HG03558 (cell line): ENCODE data around the gene CNGA3.

ENCODE experiments used
- ATAC-seq: cut with Tn5 transposase; IDR thresholded peaks from one replicate; pipeline ENCODE4 v1.9.1; 2021; ENCODE audit warnings: moderate number of reproducible peaks; ENCODE audit not compliant: unreplicated experiment; ENCODE audit errors: extremely low read depth

Gene CNGA3

DNA sequence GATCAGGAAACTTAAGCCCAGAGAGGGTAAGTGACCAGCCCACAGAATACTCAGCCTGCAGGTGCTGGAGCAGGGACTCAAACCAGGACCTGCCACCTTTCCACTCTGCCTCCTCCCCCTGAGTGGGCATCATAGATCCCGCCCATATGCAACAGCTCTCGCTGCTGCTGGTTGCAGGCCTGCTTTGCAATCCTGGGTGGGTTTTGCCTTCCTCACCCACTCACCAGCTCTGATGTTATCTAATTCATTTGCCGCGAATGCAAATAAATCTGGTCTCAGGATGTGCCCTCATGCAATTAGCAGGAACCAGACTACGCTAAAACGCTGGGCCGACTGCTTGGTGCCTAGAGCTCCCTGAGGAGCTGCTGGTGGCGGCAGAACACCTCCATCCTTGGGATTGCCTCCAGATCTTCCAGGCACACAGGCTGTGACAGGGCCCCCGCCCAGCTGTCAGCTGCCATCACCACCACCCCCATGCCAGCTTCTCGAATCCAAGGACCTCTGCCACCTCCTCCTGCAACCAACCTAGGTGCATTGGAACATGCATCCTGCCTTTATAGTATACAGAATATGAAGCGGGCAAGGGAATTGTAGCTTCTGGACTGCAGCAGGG lies 28.8 kb downstream of the CNGA3 start:
- ATAC-seq = no peak

DNA sequence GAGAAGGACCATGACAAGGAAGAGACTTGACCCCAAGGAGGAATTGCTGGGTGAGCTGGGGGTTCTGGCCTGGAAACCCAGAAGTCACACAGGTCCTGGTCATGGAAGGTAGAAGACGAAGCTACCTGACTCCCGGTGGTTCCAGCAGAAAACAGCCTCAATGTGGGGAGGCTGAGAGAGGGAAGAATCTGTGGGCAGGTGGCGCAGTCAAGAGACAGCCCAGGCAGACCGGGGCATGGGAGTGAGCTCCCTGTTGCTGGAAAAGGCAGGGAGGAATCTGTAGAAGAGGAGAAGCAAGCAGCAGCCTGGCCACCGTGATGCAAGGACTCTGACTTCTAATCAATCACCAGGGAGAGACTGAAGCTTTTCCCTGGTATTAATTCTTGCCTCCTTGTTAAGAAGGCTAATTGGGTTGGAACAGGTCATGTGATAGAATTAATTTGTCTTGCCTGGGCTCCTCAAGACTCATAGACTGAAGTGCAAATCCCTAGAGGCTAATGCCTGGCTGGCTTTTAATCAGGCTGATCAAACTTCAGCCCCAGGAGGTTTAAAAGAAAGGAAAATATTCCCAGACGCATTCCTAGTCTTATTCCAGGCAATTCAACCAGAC lies 30.1 kb downstream of the CNGA3 start:
- ATAC-seq = no peak

DNA sequence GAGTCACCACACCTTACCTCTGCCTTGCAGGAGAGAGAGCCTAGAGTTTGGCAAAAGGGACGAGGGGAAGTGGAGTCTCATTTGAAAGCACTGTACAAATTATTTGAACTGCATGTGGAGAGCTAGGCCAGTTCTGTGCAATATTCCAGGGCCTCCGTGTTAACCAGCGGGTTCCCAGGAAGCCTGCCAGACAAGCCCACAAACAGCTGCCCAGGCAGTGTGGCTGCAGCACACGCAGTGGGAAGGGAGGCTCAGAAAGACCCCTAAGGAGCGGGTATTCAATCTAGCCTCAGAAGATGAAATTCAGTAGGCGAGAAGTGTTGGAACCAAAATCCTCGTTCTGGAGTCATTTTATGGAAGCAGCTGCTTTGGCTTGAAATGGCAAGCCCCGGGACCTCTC lies 30.7 kb downstream of the CNGA3 start:
- ATAC-seq = no peak

DNA sequence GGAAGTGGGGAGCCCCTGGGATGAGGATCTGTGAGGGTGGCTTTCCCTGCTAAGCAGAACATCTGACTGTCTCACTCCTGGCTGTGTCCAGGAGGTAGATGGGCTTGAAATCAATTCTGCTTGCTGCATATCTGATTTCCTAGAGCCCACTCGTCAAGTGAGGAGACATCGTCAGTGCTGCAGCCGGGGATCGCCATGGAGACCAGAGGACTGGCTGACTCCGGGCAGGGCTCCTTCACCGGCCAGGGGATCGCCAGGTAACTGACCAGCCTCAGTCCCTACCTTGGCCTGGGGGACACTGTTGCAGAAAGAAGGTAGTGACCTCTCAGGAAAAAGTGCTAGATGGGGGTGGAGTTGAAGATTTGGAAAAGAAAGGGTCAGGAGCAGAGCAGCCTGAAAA lies 31.3 kb downstream of the CNGA3 start:
- ATAC-seq = no peak

DNA sequence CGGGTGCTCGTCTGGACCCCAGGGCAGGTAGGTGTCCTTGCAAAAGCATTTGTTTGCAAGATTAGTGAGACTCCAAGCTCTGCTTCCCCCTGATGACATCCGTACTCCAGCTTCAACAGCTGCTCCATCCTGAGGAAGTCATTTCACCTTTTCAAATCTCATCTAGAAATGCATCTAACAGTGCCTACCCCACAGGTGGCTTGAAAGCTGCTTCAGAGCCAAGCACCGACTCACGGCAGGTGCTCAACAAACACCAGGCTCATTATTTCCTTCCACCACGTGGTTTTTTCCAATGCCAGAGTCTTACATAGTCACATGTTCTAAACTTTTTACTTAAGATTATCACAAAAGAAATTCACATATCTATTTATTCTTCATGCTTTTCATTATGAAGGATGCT lies 31.9 kb downstream of the CNGA3 start:
- ATAC-seq = no peak

DNA sequence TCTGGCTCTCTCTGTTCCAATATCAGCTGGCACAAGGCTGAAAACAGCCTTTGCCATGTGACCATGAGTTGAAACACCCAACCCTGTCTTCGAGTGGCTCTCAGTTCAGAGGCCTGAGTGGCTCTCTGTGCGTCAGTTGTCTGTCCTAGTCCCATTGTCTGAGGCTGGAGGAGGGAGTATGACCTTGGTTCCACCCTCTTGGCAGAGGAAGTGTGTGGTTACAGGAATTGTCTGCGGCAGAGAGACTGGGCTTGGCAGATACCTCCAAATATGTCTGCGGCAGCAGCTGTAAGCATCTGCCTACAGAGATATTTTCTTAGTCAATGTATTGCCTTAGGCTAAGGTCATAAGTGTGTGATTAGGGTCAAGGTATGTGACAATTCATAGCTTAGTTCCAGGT lies 32.6 kb downstream of the CNGA3 start:
- ATAC-seq = no peak

DNA sequence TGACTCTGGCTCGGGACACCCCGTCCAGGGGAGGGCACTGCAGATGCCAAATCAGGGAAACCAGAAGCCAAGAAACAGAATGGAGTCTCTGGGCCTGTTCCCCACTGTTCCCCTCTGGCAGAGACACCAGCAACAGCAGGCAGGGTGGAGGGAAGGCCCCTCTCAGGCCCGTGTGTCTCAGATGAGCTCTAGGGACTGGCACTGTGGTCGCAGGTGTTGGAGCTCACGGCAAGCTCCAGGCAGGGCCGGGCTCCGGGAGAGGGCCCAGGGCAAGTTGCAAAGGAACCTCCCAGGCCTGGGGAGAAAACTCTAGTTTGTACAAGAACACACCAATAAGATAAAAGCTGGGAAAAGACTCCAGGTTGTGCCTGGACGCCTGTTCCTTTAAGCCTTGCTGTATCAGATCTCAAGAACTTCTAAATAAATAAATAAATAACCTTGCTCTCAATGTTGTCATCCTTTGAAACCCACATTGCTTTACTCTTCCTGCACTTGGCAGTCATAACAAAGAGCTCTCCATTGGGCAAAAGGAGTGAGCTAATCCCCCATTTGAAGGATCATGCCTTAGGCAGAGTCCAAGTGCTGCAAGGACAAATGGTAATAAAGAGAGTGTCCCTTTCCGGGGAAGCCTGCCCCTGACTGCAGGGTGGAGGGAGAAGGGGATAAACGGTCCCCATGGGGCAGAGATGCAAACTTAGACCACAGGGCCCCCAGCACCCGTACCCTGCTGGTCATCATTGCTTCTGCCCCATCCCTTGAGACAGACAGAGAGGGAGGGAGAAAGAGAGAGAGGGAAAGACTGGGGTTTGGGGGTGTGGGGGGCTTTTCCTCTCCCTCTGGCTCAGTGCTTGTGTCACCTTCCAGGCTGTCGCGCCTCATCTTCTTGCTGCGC lies 33.3 kb downstream of the CNGA3 start:
- ATAC-seq = no peak

DNA sequence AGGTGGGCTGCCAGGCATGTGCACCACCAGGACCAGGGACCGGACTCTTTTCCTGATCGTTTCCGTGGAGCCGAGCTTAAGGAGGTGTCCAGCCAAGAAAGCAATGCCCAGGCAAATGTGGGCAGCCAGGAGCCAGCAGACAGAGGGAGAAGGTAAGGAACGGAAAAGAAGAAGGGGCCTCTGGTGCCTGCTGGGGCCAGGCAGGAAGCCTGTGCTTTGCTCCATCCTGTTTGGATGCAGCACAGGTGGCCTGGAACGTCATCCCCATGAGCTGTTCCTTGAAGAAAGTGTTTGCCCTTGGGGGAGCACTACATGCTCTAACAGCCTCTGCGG lies 33.9 kb downstream of the CNGA3 start:
- ATAC-seq = no peak

DNA sequence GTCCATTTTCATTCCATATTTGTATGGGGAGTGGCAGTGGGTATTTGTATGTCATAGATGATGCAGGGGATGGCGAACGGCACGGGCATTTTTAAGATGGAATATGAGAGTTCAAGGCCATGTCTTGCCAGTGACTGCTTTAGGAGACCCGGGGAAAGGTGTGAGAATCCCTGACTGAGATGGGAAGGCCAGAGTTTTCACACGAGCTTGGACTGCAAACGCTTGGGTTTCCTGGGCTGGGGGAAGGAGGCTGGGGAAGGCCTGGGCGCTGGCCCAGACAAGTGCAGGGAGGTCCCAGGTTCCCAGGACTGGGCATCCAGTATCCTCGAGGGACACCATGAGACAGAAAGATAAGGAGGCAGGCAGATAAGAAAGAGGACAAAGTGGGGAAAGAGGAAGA lies 35.2 kb downstream of the CNGA3 start:
- no peak for ATAC-seq

DNA sequence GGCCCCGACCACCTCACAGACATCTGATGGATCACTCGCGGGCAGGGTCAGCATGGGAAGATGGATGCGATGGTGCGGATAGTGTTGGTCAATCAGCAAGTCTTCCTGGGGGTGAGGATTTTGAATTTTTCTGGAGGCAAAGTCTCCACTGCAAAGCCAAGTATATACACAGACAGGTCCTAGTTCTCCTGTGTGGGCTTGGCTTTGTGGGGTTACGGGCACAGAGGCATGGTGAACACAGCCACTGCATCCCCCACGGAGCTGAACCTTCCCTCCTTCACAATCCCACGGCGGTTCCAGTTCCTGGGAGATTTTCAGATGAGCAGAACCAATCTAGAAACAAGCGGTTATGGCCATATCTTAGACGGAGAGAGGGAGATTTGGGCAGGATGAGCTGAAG lies 35.8 kb downstream of the CNGA3 start:
- no peak for ATAC-seq

DNA sequence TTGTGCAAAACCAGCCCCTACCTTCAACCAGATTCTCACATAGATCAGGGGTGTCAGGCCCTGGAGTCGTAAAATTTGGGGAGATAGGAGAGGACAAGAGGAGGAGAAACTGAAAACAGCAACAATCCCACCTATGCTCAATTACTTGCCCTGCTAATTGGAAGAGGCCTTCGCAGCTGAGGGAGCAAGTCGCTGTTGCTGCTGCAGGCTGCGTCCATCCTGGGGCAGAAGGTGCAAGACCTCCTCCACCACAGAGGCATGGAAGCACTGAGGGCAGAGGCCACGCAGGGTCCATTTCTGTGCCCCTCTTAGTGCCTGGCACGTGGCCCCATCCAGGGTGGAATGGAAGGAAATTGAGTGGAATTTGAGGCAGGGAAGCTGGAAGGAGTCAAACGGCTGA lies 36.5 kb downstream of the CNGA3 start:
- ATAC-seq = no peak

DNA sequence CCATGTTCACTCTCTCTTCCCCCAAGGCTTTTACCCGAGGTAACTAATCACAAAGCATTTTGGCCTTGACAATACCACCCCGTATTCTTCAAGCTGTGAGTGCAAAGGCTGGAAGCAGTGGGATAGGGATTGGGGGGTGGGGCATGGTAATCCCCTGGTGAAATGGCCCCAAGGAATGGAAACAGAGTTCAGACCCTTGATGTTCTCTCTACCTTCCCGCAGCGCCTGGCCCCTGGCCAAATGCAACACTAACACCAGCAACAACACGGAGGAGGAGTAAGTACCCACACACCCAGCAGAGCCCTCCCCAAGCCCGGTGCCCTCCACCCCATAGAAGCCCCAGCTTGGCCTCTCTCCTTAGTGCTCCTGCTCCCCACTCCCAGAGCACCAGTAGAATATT lies 36.9 kb downstream of the CNGA3 start:
- ATAC-seq = no peak

DNA sequence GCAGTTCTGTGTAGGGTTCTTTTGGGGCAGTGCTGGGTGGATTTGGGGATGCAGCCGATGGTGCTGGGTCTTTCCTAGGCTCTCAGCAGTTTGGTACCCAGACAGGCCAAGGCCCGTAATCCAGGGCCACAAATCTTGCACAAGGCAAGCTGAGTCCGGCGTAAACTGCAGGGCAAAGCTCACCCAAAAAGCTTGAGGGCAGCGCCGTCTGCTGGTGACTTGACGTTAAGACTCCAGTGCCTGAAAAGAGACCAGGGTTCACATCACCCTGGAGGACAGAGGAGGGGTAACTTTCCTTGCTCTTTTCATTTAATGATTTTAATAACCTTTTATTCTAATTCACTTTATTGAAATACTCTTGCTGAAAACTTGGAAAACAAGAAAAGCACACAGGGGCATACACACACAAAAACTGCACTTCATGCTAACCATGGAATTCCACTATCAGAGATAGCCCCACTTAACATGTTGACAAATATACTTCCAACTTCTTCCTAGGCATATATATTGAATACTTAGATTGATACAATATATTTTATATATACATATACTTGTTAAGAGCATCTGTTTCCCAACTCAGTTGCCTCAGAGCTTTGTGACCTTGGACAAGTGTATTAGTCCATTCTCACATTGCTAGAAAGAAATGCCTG lies 38.9 kb downstream of the CNGA3 start:
- no peak for ATAC-seq

DNA sequence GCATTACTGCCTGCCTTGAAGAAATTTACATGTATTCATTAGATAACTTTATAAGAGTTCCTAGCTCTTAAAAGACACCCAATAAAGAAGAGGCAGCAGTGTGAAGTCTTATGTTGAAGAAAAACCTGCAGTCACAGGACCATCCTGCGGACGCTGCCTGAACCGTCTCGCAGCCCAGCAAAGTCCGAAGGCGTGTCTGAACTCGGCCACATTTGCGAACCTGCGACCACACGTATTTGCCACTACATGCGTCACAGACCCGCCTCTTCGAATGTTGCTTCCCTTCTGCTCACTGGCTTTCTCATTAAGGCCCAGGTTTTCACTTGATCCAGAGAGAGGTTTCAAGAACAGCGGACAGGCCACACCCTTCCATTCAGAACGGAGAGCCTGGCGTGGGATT lies 41.2 kb downstream of the CNGA3 start:
- ATAC-seq = no peak

DNA sequence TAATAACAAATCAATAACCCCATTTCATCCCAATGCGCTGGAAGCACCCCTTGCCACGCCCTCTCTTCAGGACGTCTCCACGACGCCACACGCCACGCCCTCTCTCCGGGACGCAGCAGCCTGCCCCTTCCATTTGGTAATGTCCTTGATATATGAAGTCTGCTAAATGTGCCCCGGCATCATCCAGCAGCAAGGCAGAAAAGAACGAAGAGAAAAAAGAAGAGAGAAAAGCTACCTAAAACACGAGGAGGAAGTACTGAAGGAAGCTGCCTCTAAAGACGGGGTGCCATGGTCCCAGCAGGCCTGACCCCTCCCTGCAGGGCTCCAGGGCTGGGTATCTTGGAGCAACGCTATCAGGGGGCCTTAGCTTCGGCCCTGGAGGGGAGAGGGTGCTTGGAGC lies 41.8 kb downstream of the CNGA3 start:
- ATAC-seq = no peak

DNA sequence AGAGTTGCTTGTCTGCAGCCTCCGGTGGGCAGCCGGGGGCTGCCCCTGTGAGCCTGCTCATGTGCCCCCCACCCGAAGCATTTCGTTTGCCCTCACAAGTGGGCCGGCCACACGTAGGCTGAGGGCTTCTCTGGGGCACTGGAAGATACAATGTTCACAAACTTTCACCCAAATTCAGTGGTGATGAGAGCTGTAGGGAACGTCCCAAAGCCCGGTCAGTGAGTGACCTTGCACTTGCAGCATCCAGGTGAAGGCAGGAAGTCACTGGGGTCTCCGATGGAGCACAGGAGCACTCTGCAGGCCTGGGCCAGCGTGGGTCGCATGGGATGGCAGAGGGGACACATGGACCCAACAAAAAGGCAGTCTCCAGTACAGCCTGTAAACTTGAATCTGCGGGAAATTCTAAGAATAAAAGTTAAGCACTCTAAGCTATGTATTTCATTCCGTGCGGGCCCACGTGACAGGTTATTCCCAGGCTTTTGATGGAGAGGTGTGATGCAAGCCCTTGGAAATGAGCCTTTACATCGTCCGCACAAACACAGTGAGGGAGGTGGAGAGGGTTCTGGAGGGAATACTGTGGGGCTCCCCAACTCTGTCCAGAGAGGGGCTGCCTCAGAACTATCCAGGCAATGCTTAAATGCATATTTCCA lies 42.5 kb downstream of the CNGA3 start:
- no peak for ATAC-seq

DNA sequence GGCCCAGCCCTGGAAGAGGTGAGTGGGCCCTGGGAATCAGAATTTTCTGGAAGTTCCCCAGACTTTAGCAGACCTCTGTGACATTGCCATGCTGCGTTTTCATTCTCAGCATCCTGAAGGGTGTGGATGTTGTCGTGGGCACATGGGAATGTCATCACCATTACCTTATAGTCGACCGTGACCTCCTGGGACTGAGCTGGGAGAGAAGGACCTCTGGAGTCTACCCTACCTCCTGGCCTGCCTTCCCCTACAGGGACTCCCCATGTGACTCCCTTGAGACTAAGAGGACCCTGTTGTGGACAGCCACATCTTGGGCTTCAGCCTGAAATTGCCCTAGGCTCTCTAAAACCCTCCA lies 43.0 kb downstream of the CNGA3 start:
- no peak for ATAC-seq

DNA sequence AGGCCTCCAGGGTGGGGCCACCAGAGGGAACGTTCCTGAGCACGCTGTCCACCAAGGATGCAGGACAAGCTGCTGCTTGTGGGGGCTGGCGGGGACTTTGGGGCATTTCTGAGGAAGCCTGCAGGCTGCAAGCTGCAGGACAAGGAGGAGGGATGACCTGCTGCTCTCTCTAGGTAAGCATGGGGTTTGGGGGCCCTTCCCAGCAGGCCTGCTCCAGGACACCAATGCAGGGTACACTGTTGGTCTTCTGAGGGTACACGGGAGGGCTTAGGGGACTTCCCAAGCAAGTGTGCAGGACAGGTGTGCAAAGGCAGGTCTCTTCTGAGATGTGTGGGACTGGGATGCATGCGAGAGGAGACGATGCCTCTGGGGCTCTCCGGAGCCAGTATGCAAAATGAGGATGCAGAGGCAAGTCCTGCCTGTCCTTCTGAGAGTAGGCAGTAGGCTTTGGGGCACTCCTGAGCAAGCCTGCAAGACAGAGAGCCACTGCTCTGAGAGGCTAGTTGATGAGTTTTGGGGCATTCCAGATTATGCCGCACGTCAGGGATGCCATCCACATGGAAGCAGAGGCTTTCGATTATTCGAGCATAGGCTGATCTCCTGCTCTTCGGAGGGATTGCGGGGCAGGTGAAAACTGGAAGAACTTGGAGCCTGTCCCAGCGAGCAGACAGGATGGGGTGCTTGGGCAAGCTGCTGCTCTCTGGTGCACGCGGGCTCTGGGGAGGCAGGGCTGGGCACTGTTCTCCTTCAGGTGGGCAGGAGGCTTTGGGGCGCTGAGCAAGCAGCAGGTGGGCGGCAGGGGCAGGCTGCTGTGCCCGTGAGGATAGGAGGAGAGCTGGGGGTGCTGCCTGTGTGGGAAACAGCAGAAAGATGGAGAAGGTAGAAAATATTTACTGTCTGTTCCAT lies 44.6 kb downstream of the CNGA3 start:
- no peak for ATAC-seq

DNA sequence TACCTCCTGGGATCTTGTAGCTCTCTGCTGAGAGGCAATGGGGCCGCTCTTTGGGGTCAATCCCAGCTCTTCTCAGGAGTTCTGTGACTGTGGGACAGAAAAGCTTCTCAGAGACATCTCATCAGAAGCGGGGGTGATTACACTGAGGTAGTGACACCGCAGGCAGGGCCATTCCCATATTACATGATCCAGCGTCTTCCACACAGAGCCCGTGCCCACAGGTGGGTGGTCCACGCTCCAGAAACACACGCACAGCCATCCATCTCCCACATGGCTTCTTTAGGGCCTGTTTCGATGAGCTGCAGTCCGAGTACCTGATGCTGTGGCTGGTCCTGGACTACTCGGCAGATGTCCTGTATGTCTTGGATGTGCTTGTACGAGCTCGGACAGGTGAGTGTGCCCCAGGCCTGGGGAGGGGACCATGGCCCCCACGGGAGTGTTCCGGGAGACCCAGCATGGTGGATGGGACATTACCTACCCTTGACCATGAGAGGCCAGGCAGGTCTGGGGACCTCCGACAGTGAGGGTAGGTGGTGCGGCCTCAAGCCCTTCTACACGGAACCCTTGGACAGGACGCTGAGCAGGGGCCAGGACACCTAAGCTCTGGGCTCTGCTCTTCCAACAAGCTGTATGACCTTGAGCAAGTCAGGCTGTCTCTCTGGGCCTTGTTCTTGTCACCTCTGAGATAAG lies 45.5 kb downstream of the CNGA3 start:
- no peak for ATAC-seq
